ENCODE results near the gene SLC12A4. TPM values are rescaled to one million over a fixed set of nuclear protein-coding genes. Genes with fewer than 3 reads are reported as not detected.
A peak's percentile ranks its signal among the peaks of the same experiment; 100 is the strongest.

SLC12A4 gene
- total and polyA plus RNA-seq, 2 of the 13 experiments (the other 11 are each of a cell fraction or from before 2014, with no cell fraction given), result 65.1 to 84.3 TPM

GRCh38 chr16:67941469-67942199, 26.8 kb downstream of the SLC12A4 start (continued):
- TF ChIP-seq FOXO4 (CRISPR knock-in tag; conservative IDR thresholded peaks at IDR 0.05) (0 out of 2 replicates have a peak, but pooled peaks have one; percentile 10), POLR2AphosphoS5 (IDR thresholded peaks at IDR 0.05; ENCODE audit: low read depth, low read length) (peak; percentile 26; the same call in 1 of the 2 replicates), KDM1A (CRISPR knock-in tag; IDR thresholded peaks at IDR 0.05) (no peak), HES4 (CRISPR knock-in tag; IDR thresholded peaks at IDR 0.05; ENCODE audit: borderline replicate concordance) (0 out of 2 replicates have a peak, but pooled peaks have one; percentile 10), EEA1 (CRISPR knock-in tag; IDR thresholded peaks at IDR 0.05; ENCODE audit: borderline replicate concordance) (0 out of 2 replicates have a peak, but pooled peaks have one; percentile 64), GPBP1L1 (CRISPR knock-in tag; IDR thresholded peaks at IDR 0.05) (no peak), ZSCAN31 (CRISPR knock-in tag; IDR thresholded peaks at IDR 0.05; ENCODE audit: low read depth) (0 out of 2 replicates have a peak, but pooled peaks have one; percentile 21), RFXAP (CRISPR knock-in tag; IDR thresholded peaks at IDR 0.05; ENCODE audit: borderline replicate concordance) (0 out of 2 replicates have a peak, but pooled peaks have one; percentile 35), SSRP1 (CRISPR knock-in tag; IDR thresholded peaks at IDR 0.05) (peak; percentile 15; the same call in 1 of the 2 replicates), ZNF563 (CRISPR knock-in tag; IDR thresholded peaks at IDR 0.05) (peak; percentile 56; the same call in 1 of the 2 replicates), FOXA3 (CRISPR knock-in tag; IDR thresholded peaks at IDR 0.05) (no peak), MNT (IDR thresholded peaks at IDR 0.05) (no peak), MTA1 (CRISPR knock-in tag; IDR thresholded peaks at IDR 0.05; ENCODE audit: borderline replicate concordance) (peak; percentile 42; the same call in 1 of the 2 replicates), ZNF441 (CRISPR knock-in tag; IDR thresholded peaks at IDR 0.05; ENCODE audit: borderline replicate concordance) (0 out of 2 replicates have a peak, but pooled peaks have one; percentile 22), CCDC6 (CRISPR knock-in tag; IDR thresholded peaks at IDR 0.05) (0 out of 2 replicates have a peak, but pooled peaks have one; percentile 38), MAZ (IDR thresholded peaks at IDR 0.05; ENCODE audit: borderline replicate concordance, low read depth, low read length) (no peak), MAZ (CRISPR knock-in tag; IDR thresholded peaks at IDR 0.05; ENCODE audit: low read depth) (peak; percentile 39; the same call in 1 of the 2 replicates), HNF4A (CRISPR knock-in tag; IDR thresholded peaks at IDR 0.05) (0 out of 2 replicates have a peak, but pooled peaks have one; percentile 19), CAMTA2 (CRISPR knock-in tag; IDR thresholded peaks at IDR 0.05; ENCODE audit: borderline replicate concordance) (0 out of 2 replicates have a peak, but pooled peaks have one; percentile 62), ZFY (CRISPR knock-in tag; IDR thresholded peaks at IDR 0.05) (0 out of 2 replicates have a peak, but pooled peaks have one; percentile 4), NONO (IDR thresholded peaks at IDR 0.05) (no peak), NONO (CRISPR knock-in tag; conservative IDR thresholded peaks at IDR 0.05) (peak; percentile 26; the same call in 1 of the 2 replicates)
- TF ChIP-seq, protein P1, sequence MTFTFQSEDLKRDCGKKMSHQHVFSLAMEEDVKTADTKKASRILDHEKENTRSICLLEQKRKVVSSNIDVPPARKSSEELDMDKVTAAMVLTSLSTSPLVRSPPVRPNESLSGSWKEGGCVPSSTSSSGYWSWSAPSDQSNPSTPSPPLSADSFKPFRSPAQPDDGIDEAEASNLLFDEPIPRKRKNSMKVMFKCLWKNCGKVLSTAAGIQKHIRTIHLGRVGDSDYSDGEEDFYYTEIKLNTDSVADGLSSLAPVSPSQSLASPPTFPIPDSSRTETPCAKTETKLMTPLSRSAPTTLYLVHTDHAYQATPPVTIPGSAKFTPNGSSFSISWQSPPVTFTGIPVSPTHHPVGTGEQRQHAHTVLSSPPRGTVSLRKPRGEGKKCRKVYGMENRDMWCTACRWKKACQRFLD (CRISPR knock-in tag; IDR thresholded peaks at IDR 0.05; ENCODE audit: borderline replicate concordance), result peak; percentile 48; the same call in 1 of the 2 replicates
